Lower leg skin (tissue), 3 donors: ENCODE data around the gene CPEB3.

Experiments used
- CTCF ChIP-seq, 3 donors: fragments of 450-650 bp; IDR thresholded peaks; one replicate each; pipeline ENCODE4 v1.5.1; 2016; ENCODE audit warnings: antibody characterized with exemption in 3 of 3, mild to moderate bottlenecking in 3 of 3, moderate library complexity in 2 of 3
- POLR2A ChIP-seq, 2 donors: fragments of 450-650 bp; IDR thresholded peaks; one replicate each; pipeline ENCODE4 v1.6.1; 2016 to 2017; ENCODE audit warnings: antibody characterized with exemption in 2 of 2, mild to moderate bottlenecking in 1 of 2, moderate library complexity in 1 of 2

- no peak for TF ChIP-seq CTCF (IDR thresholded peaks at IDR 0.05)
- no peak for TF ChIP-seq POLR2A (IDR thresholded peaks at IDR 0.05)
These were observed 107.7 kb downstream of the CPEB3 start for GRCh38 chr10:92183199-92183598.
